ENCODE results near the gene PCK1.

GRCh38 chr20:57537822-57538221 is 23.1 kb upstream of the PCK1 start:
- TF ChIP-seq POLR2A (IDR thresholded peaks at IDR 0.05) (no peak), CTCF (IDR thresholded peaks at IDR 0.05 in 8 of 11, conservative IDR thresholded peaks at IDR 0.05 in 3 of 11) (no peak), POLR2AphosphoS5 (IDR thresholded peaks at IDR 0.05) (no peak)

All from spleen (tissue), 7 donors.